Skeletal muscle tissue (tissue), 4 donors: ENCODE measurements around the gene MYCN. TPM values are rescaled to one million over a fixed set of nuclear protein-coding genes. Genes with fewer than 3 reads are reported as not detected.
"Not testable (repeated sequence)": the region's sequence is repeated elsewhere in the genome, so short reads cannot be mapped to it uniquely, and the experiment has no call there.

ENCODE experiments used
- H3K27ac ChIP-seq: one replicate; pipeline ENCODE4 v1.7.0; 2013; ENCODE audit warnings: mild to moderate bottlenecking, low read depth, low read length, inconsistent platforms
- H3K27me3 ChIP-seq, 3 donors: one replicate each; pipeline ENCODE4 v1.7.0; 2013; ENCODE audit warnings: low read length in 3 of 3; ENCODE audit not compliant: control insufficient read depth in 3 of 3, insufficient read depth in 3 of 3
- H3K36me3 ChIP-seq, 3 donors: one replicate each; pipeline ENCODE4 v1.7.0; 2013; ENCODE audit warnings: low read length in 3 of 3; ENCODE audit not compliant: control insufficient read depth in 3 of 3, insufficient read depth in 3 of 3
- H3K4me1 ChIP-seq, 3 donors: one replicate each; pipeline ENCODE4 v1.7.0; 2013; ENCODE audit warnings: low read length in 3 of 3, mild to moderate bottlenecking in 3 of 3; ENCODE audit not compliant: control insufficient read depth in 3 of 3, insufficient read depth in 3 of 3
- H3K4me3 ChIP-seq, 3 donors: one replicate each; pipeline ENCODE4 v1.7.0; 2013; ENCODE audit warnings: low read length in 3 of 3
- H3K9ac ChIP-seq, 3 donors: one replicate each; pipeline ENCODE4 v1.7.0; 2013; ENCODE audit warnings: low read length in 3 of 3, mild to moderate bottlenecking in 3 of 3, moderate library complexity in 2 of 3, low read depth in 1 of 3
- H3K9me3 ChIP-seq, 3 donors: one replicate each; pipeline ENCODE4 v1.7.0; 2013; ENCODE audit warnings: low read length in 3 of 3; ENCODE audit not compliant: control insufficient read depth in 3 of 3
- total RNA-seq: library from RNA; depleted of rRNA; stranded (reverse); fragments of >200 nt; gene quantifications from one replicate; pipeline ENCODE4 v1.2.3, GENCODE V29; 2014
- donor health status: Osteomylitis.

The MYCN gene
- total RNA-seq, 1 donor from 2014 or later: 7.3 TPM

GRCh38 chr2:15959331-15960153 is 19.2 kb downstream of the MYCN start:
- no peak overlapping the region for H3K27ac ChIP-seq
- H3K9ac ChIP-seq: no peak overlapping the region
- H3K4me1 ChIP-seq: no peaks in the 10 kb centered on the region
- no peak overlapping the region for H3K4me3 ChIP-seq
- no peaks in the 10 kb centered on the region for H3K36me3 ChIP-seq
- no peaks in the 10 kb centered on the region for H3K27me3 ChIP-seq
- H3K9me3 ChIP-seq: no peaks in the 10 kb centered on the region

- H3K36me3 ChIP-seq, H3K27ac ChIP-seq, H3K9me3 ChIP-seq, H3K9ac ChIP-seq, H3K27me3 ChIP-seq, H3K4me3 ChIP-seq, H3K4me1 ChIP-seq: not testable (repeated sequence)
These were observed 19.8 kb downstream of the MYCN start for GRCh38 chr2:15960154-15960520.

- not testable (repeated sequence) for H3K4me1 ChIP-seq, H3K27ac ChIP-seq, H3K27me3 ChIP-seq, H3K9ac ChIP-seq, H3K4me3 ChIP-seq, H3K36me3 ChIP-seq, H3K9me3 ChIP-seq
These were observed 23.0 kb downstream of the MYCN start for GRCh38 chr2:15963109-15963976.

DNA sequence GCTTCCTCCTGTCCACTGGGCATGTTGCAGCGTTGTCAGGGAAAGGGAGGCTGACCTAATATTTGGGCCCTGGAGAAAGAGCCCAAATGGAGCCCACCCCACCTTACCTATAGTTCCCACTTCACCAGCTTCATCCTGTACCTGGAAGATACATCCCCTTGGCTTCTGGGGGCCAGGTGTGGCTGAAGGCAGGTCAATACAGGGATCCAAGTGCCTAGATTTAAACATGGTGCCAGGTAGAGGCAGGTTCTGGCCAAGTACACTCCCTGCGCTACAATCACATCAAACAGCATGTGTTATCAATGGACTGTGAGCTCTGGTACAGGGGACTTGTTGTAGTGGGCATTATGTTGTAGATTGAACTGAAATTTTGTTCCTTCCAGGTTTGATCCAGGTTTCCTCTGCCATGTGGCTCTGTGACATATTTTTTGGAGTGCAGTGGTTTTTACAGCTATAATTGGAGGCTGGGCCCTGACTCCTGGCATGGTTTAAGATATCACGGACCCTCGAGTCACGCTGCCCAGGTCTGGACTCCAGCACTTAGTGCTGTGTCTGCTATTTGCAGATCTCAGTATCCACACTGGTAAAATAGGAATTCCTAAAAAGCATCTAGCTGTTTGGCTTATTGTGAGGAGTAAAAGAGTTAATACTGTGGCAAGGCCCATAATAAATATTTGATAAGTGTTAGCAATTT is 23.8 kb downstream of the MYCN start:
- no peaks in the 10 kb centered on the region for H3K9me3 ChIP-seq
- H3K4me3 ChIP-seq: no peak overlapping the region
- H3K27ac ChIP-seq: no peak overlapping the region
- no peaks in the 10 kb centered on the region for H3K4me1 ChIP-seq
- no peaks in the 10 kb centered on the region for H3K27me3 ChIP-seq
- no peak overlapping the region for H3K9ac ChIP-seq
- H3K36me3 ChIP-seq: no peaks in the 10 kb centered on the region

- H3K9me3 ChIP-seq: no peaks in the 10 kb centered on the region
- no peak overlapping the region for H3K4me3 ChIP-seq
- no peaks in the 10 kb centered on the region for H3K4me1 ChIP-seq
- H3K9ac ChIP-seq: no peak overlapping the region
- no peak overlapping the region for H3K27ac ChIP-seq
- no peaks in the 10 kb centered on the region for H3K27me3 ChIP-seq
- H3K36me3 ChIP-seq: no peaks in the 10 kb centered on the region
These were observed 24.7 kb downstream of the MYCN start for GRCh38 chr2:15964936-15965563.

DNA sequence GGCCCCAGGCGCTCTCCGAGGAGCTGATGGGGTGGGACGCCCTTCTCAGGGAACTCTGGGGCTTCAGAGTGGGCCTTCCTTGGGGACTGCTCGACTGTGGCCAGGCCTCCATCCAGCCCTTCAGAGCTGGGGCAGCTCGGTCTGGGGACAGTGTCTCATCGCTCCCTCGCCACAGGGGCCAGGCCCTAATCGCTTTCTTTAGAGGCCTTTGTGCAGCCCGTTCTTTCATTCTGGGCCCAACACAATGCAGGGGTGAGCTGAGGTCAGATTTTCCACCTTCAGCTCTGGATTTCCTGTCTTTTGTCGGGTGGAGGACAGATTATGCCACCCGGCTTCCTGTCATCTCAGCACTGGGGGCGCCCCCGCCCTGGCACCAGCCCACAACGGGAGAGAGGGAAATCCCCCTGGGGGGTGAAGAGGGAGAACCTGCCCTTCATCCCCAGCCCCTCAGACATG is 25.2 kb downstream of the MYCN start:
- H3K9ac ChIP-seq: no peak overlapping the region
- no peaks in the 10 kb centered on the region for H3K9me3 ChIP-seq
- no peak overlapping the region for H3K27ac ChIP-seq
- no peaks in the 10 kb centered on the region for H3K36me3 ChIP-seq
- no peak overlapping the region for H3K4me3 ChIP-seq
- peaks cover 0 to 3% (median 0%) of the 10 kb centered on the region in 3 donors for H3K27me3 ChIP-seq
- H3K4me1 ChIP-seq: no peaks in the 10 kb centered on the region

- H3K4me1 ChIP-seq: no peaks in the 10 kb centered on the region
- no peaks in the 10 kb centered on the region for H3K36me3 ChIP-seq
- peaks cover 0 to 4% (median 0%) of the 10 kb centered on the region in 3 donors for H3K27me3 ChIP-seq
- H3K9me3 ChIP-seq: no peaks in the 10 kb centered on the region
- no peak overlapping the region for H3K4me3 ChIP-seq
- H3K9ac ChIP-seq: no peak overlapping the region
- no peak overlapping the region for H3K27ac ChIP-seq
These were observed 27.3 kb downstream of the MYCN start for GRCh38 chr2:15967415-15968279.

- Histone ChIP-seq H3K9me3 (no peaks in the 10 kb centered on the region), H3K4me3 (no peak overlapping the region), H3K36me3 (no peaks in the 10 kb centered on the region), H3K4me1 (no peaks in the 10 kb centered on the region), H3K27ac (no peak overlapping the region), H3K27me3 (peaks cover 0 to 4% (median 0%) of the 10 kb centered on the region in 3 donors), H3K9ac (no peak overlapping the region)
These were observed 28.2 kb downstream of the MYCN start for GRCh38 chr2:15968280-15969178.
